H1 (cell line): Measurements from ENCODE around the gene SECISBP2.

Experiments
- CTCF ChIP-seq, 3 experiments: IDR thresholded peaks; 1 replicate in 2 of 3; 2 replicates in 1 of 3; pipeline versions ENCODE4 v1.5.1 to v1.6.1; 2011; ENCODE audit warnings: low read length in 3 of 3, mild to moderate bottlenecking in 3 of 3, inconsistent platforms in 2 of 3, low read depth in 1 of 3, moderate library complexity in 1 of 3; ENCODE audit not compliant: insufficient read depth in 1 of 3; ENCODE audit errors: control extremely low read depth in 1 of 3
- HDAC2 ChIP-seq, 2 experiments: fragments of 300-600 bp in 1 of 2; sonication (generic) in 1 of 2; IDR thresholded peaks; 2 replicates each; pipeline ENCODE4 v1.6.1; 2011 to 2012; ENCODE audit warnings: low read depth in 2 of 2, low read length in 2 of 2, mild to moderate bottlenecking in 2 of 2, moderate library complexity in 2 of 2, borderline replicate concordance in 1 of 2, inconsistent platforms in 1 of 2
- NRF1 ChIP-seq: IDR thresholded peaks from 2 replicates; pipeline ENCODE4 v1.6.1; 2011; ENCODE audit warnings: mild to moderate bottlenecking, low read depth, low read length, improper control_type of control experiment
- RAD21 ChIP-seq, 2 experiments: IDR thresholded peaks in 1 of 2; conservative IDR thresholded peaks in 1 of 2; 2 replicates each; pipeline ENCODE4 v1.6.1; 2011; ENCODE audit warnings: low read depth in 2 of 2, low read length in 2 of 2, improper control_type of control experiment in 1 of 2, inconsistent platforms in 1 of 2, mild to moderate bottlenecking in 1 of 2, moderate library complexity in 1 of 2

- TF ChIP-seq NRF1 (no peak), CTCF (IDR thresholded peaks at IDR 0.05; ENCODE audit: control extremely low read depth in 1 of 3, insufficient read depth in 1 of 3, low read depth in 1 of 3, low read length in 3 of 3) (no peak), RAD21 (IDR thresholded peaks at IDR 0.05 in 1 of 2, conservative IDR thresholded peaks at IDR 0.05 in 1 of 2; ENCODE audit: low read depth in 2 of 2, low read length in 2 of 2) (no peak), HDAC2 (IDR thresholded peaks at IDR 0.05; ENCODE audit: borderline replicate concordance in 1 of 2, low read depth in 2 of 2, low read length in 2 of 2) (no peak)
Measured at GRCh38 chr9:89356782-89357181, 38.5 kb downstream of the SECISBP2 start.
